Choroid plexus epithelial cell (primary cell): ENCODE measurements around the gene LHX3.
"Not testable (repeated sequence)": the region's sequence is repeated elsewhere in the genome, so short reads cannot be mapped to it uniquely, and the experiment has no call there.

Experiments
- DNase-seq: peaks from one replicate; pipeline ENCODE4 v3.0.0-alpha.2; 2010; ENCODE audit warnings: low read depth
- H3K4me3 ChIP-seq: 2 replicates; pipeline ENCODE4 v1.5.1; 2011; ENCODE audit warnings: low read depth, mild to moderate bottlenecking, control low read depth, low read length, moderate library complexity
- TF ChIP-seq, protein P1 (sequence below): conservative IDR thresholded peaks from 2 replicates; pipeline ENCODE4 v1.5.1; 2011; ENCODE audit warnings: low read depth, mild to moderate bottlenecking, control low read depth, inconsistent platforms, low read length, moderate library complexity

Gene LHX3

GRCh38 chr9:136239983-136240330 lies 35.0 kb upstream of the LHX3 start:
- no peak overlapping the region for H3K4me3 ChIP-seq
- no peak for DNase-seq
- TF ChIP-seq, protein P1, sequence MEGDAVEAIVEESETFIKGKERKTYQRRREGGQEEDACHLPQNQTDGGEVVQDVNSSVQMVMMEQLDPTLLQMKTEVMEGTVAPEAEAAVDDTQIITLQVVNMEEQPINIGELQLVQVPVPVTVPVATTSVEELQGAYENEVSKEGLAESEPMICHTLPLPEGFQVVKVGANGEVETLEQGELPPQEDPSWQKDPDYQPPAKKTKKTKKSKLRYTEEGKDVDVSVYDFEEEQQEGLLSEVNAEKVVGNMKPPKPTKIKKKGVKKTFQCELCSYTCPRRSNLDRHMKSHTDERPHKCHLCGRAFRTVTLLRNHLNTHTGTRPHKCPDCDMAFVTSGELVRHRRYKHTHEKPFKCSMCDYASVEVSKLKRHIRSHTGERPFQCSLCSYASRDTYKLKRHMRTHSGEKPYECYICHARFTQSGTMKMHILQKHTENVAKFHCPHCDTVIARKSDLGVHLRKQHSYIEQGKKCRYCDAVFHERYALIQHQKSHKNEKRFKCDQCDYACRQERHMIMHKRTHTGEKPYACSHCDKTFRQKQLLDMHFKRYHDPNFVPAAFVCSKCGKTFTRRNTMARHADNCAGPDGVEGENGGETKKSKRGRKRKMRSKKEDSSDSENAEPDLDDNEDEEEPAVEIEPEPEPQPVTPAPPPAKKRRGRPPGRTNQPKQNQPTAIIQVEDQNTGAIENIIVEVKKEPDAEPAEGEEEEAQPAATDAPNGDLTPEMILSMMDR: no peak

- no peak overlapping the region for H3K4me3 ChIP-seq
- TF ChIP-seq, protein P1: no peak
- no peak for DNase-seq
Measured at GRCh38 chr9:136239135-136239982, 34.4 kb upstream of the LHX3 start.

- H3K4me3 ChIP-seq: no peak overlapping the region
- TF ChIP-seq, protein P1: no peak
- DNase-seq: no peak
Measured at GRCh38 chr9:136238342-136238732, 33.4 kb upstream of the LHX3 start.

DNA sequence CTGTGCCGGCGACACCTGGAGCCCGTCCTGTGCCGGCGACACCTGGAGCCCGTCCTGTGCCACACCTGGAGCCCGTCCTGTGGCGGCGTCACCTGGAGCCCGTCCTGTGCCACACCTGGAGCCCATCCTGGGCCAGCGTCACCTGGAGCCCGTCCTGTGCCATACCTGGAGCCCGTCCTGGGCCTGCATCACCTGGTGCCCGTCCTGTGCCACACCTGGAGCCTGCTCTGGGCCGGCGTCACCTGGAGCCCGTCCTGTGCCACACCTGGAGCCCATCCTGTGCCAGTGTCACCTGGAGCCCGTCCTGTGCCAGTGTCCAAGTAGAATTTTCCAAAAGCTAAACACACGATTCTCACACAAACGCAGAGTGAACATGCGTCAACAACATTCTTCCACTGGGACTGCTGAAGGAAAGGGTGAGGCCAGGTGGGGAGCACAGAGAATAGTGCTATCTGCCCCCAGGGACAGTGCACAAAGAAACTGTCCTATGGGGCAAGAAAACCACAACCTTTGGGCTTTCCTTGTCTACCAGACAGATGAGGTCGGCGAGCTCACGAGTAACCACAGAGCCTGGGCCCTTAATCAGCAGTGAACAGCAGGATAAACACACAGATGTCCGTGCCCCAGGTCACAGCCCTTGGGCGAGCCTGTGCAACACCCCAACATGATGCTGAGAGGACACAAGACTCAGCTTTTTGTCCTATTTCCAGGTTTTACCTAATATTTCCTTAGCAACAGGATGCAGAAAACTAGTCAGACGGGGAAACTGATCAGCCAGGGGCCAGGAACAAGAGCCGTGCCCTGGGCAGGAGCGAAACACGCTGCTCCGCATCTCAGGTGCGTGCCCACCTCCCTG lies 32.8 kb upstream of the LHX3 start:
- DNase-seq: no peak
- no peak overlapping the region for H3K4me3 ChIP-seq
- TF ChIP-seq, protein P1: no peak

GRCh38 chr9:136236471-136237410 lies 31.8 kb upstream of the LHX3 start:
- not testable (repeated sequence) for DNase-seq, H3K4me3 ChIP-seq

- TF ChIP-seq, protein P1: no peak
- DNase-seq: no peak
- no peak overlapping the region for H3K4me3 ChIP-seq
Measured at GRCh38 chr9:136235709-136236455, 31.0 kb upstream of the LHX3 start.
